H1 (cell line): ENCODE results near the gene ZNF23. TPM values are rescaled to one million over a fixed set of nuclear protein-coding genes. Genes with fewer than 3 reads are reported as not detected.

Source experiments
- CTCF ChIA-PET: fragments of 300-600 bp; sonication (Branson Sonifier 250); formaldehyde crosslinking; loops from one replicate; lab custom pipeline; 2021; ENCODE audit not compliant: partially characterized antibody; lab: Charles Lee
- POLR2A ChIA-PET: fragments of 300-600 bp; sonication (Branson Sonifier 250); formaldehyde crosslinking; loops from one replicate; lab custom pipeline; 2021; ENCODE audit warnings: inconsistent platforms; ENCODE audit not compliant: partially characterized antibody; lab: Charles Lee
- DNase-seq, 2 experiments: peaks; one replicate each; pipeline versions ENCODE4 v3.0.0 to v3.0.0-alpha.2; 2010 to 2022; ENCODE audit warnings: low spot score in 2 of 2, low read depth in 1 of 2, mixed read lengths in 1 of 2
- FAIRE-seq: peaks from 2 replicates; lab custom pipeline; 2011; peaks lifted over from hg19 to GRCh38; lab: Jason Lieb, UNC
- H2AFZ ChIP-seq: 2 replicates; pipeline ENCODE4 v1.8.1; 2012; ENCODE audit warnings: low read length, inconsistent platforms
- H2AK5ac ChIP-seq: 2 replicates; pipeline ENCODE4 v1.6.1; 2013; ENCODE audit warnings: low read depth, low read length
- H2BK120ac ChIP-seq: replicated peaks from 2 replicates; pipeline ENCODE3; 2013; ENCODE audit warnings: low read depth, low read length, inconsistent platforms
- H2BK12ac ChIP-seq: 2 replicates; pipeline ENCODE4 v1.6.1; 2013; ENCODE audit warnings: low read depth, low read length
- H2BK15ac ChIP-seq: 2 replicates; pipeline ENCODE4 v1.6.1; 2013; ENCODE audit warnings: low read length
- H2BK20ac ChIP-seq: 2 replicates; pipeline ENCODE4 v1.6.1; 2013; ENCODE audit warnings: low read length
- H2BK5ac ChIP-seq: 2 replicates; pipeline ENCODE4 v1.6.1; 2013; ENCODE audit warnings: low read depth, low read length
- H3K14ac ChIP-seq: 2 replicates; pipeline ENCODE4 v1.6.1; 2013; ENCODE audit warnings: inconsistent platforms; ENCODE audit not compliant: insufficient read length
- H3K18ac ChIP-seq: 2 replicates; pipeline ENCODE4 v1.6.1; 2013; ENCODE audit warnings: low read length; ENCODE audit errors: extremely low read depth
- H3K23ac ChIP-seq: 2 replicates; pipeline ENCODE4 v1.6.1; 2013; ENCODE audit warnings: inconsistent platforms; ENCODE audit not compliant: insufficient read length
- H3K23me2 ChIP-seq: 2 replicates; pipeline ENCODE4 v1.6.1; 2013; ENCODE audit warnings: low read depth, low read length
- H3K27ac ChIP-seq: 2 replicates; pipeline ENCODE4 v1.6.1; 2011; ENCODE audit warnings: low read depth, low read length, inconsistent platforms
- H3K27me3 ChIP-seq, 4 experiments: replicated peaks in 1 of 4; 1 replicate in 1 of 4; 2 replicates in 3 of 4; pipeline versions ENCODE4 v1.6.1 to v1.8.1; 2011 to 2013; ENCODE audit warnings: low read length in 3 of 4, mild to moderate bottlenecking in 3 of 4, inconsistent platforms in 2 of 4, mixed read lengths in 2 of 4, moderate library complexity in 1 of 4; ENCODE audit not compliant: control insufficient read depth in 3 of 4, insufficient read depth in 3 of 4; ENCODE audit errors: extremely low read depth in 1 of 4
- H3K36me3 ChIP-seq, 4 experiments: 2 replicates each; pipeline versions ENCODE4 v1.6.1 to v1.8.1; 2011 to 2013; ENCODE audit warnings: mild to moderate bottlenecking in 4 of 4, low read length in 3 of 4, moderate library complexity in 2 of 4, control low read depth in 1 of 4, inconsistent platforms in 1 of 4; ENCODE audit not compliant: insufficient read depth in 4 of 4, control insufficient read depth in 2 of 4
- H3K4ac ChIP-seq: replicated peaks from 2 replicates; pipeline ENCODE3; 2013; ENCODE audit warnings: low read length, low read depth, mixed read lengths, inconsistent platforms; ENCODE audit not compliant: insufficient read length
- H3K4me1 ChIP-seq, 4 experiments: replicated peaks in 1 of 4; 1 replicate in 1 of 4; 2 replicates in 3 of 4; pipeline versions ENCODE4 v1.6.1 to v1.8.1; 2011 to 2013; ENCODE audit warnings: low read length in 3 of 4, inconsistent platforms in 2 of 4, mixed read lengths in 1 of 4; ENCODE audit not compliant: insufficient read depth in 4 of 4, control insufficient read depth in 3 of 4
- H3K4me2 ChIP-seq, 2 experiments: 2 replicates each; pipeline versions ENCODE4 v1.6.1 to v1.8.1; 2011 to 2013; ENCODE audit warnings: low read depth in 2 of 2, low read length in 2 of 2, control low read depth in 1 of 2, inconsistent platforms in 1 of 2, mild to moderate bottlenecking in 1 of 2; ENCODE audit not compliant: insufficient read depth in 1 of 2
- H3K4me3 ChIP-seq, 4 experiments: fragments of 200-600, 300-600 bp in 1 of 4; sonication (generic), shearing (Covaris generic), sonication (Bioruptor Twin) in 1 of 4; 2 replicates each; pipeline versions ENCODE4 v1.5.1 to v1.8.1; 2011 to 2016; ENCODE audit warnings: low read length in 4 of 4, low read depth in 3 of 4, control low read depth in 2 of 4, inconsistent platforms in 2 of 4, mild to moderate bottlenecking in 2 of 4, mixed read lengths in 1 of 4, moderate library complexity in 1 of 4; ENCODE audit not compliant: insufficient read depth in 2 of 4; ENCODE audit errors: extremely low read depth in 1 of 4
- H3K56ac ChIP-seq: replicated peaks from 2 replicates; pipeline ENCODE3; 2013; ENCODE audit warnings: low read depth, mild to moderate bottlenecking, mixed read lengths, low read length, inconsistent platforms; ENCODE audit not compliant: insufficient read length
- H3K79me1 ChIP-seq: 2 replicates; pipeline ENCODE4 v1.6.1; 2013; ENCODE audit warnings: low read depth, low read length, control low read depth
- H3K79me2 ChIP-seq, 2 experiments: 2 replicates each; pipeline versions ENCODE4 v1.6.1 to v1.8.1; 2012 to 2013; ENCODE audit warnings: low read length in 2 of 2, mild to moderate bottlenecking in 2 of 2, inconsistent platforms in 1 of 2; ENCODE audit not compliant: insufficient read depth in 2 of 2, control insufficient read depth in 1 of 2
- H3K9ac ChIP-seq, 4 experiments: replicated peaks in 1 of 4; 1 replicate in 1 of 4; 2 replicates in 3 of 4; pipeline versions ENCODE4 v1.6.1 to v1.8.1; 2011 to 2013; ENCODE audit warnings: low read depth in 3 of 4, low read length in 3 of 4, control low read depth in 2 of 4, mild to moderate bottlenecking in 2 of 4, moderate library complexity in 2 of 4, inconsistent platforms in 1 of 4; ENCODE audit errors: extremely low read depth in 1 of 4
- H3K9me3 ChIP-seq, 2 experiments: 2 replicates each; pipeline versions ENCODE4 v1.6.1 to v1.8.1; 2012 to 2013; ENCODE audit warnings: mild to moderate bottlenecking in 2 of 2, moderate library complexity in 2 of 2, control low read depth in 1 of 2, inconsistent platforms in 1 of 2, low read depth in 1 of 2, low read length in 1 of 2, mixed read lengths in 1 of 2; ENCODE audit not compliant: insufficient read depth in 2 of 2
- H4K20me1 ChIP-seq, 2 experiments: replicated peaks in 1 of 2; 2 replicates each; pipeline versions ENCODE3 to v1.8.1; 2011 to 2013; ENCODE audit warnings: inconsistent platforms in 2 of 2, low read length in 2 of 2, mild to moderate bottlenecking in 1 of 2; ENCODE audit not compliant: insufficient read depth in 2 of 2, control insufficient read depth in 1 of 2
- H4K5ac ChIP-seq: 2 replicates; pipeline ENCODE4 v1.6.1; 2013; ENCODE audit warnings: low read length, low read depth, mixed read lengths, inconsistent platforms; ENCODE audit not compliant: insufficient read length
- H4K8ac ChIP-seq: 2 replicates; pipeline ENCODE4 v1.8.0; 2013; ENCODE audit warnings: mild to moderate bottlenecking, moderate library complexity, low read length, inconsistent platforms; ENCODE audit not compliant: insufficient read depth; ENCODE audit errors: extremely low read depth
- H4K91ac ChIP-seq: replicated peaks from 2 replicates; pipeline ENCODE3; 2013; ENCODE audit warnings: low read length, mixed read lengths, inconsistent platforms; ENCODE audit not compliant: insufficient read length
- BRCA1 ChIP-seq: IDR thresholded peaks from 2 replicates; pipeline ENCODE4 v1.6.1; 2012; ENCODE audit warnings: low read depth, low read length, improper control_type of control experiment
- CBX8 ChIP-seq: fragments of 300-800, 300-1000 bp; sonication (generic); IDR thresholded peaks from 2 replicates; pipeline ENCODE4 v1.7.1; 2016; ENCODE audit warnings: low read depth, low read length, borderline replicate concordance
- CEBPB ChIP-seq: IDR thresholded peaks from 2 replicates; pipeline ENCODE4 v1.6.1; 2012; ENCODE audit warnings: low read depth, low read length
- EP300 ChIP-seq, 2 experiments: IDR thresholded peaks; 1 replicate in 1 of 2; 2 replicates in 1 of 2; pipeline ENCODE4 v1.6.1; 2011 to 2012; ENCODE audit warnings: low read depth in 2 of 2, low read length in 2 of 2, mild to moderate bottlenecking in 2 of 2, borderline replicate concordance in 1 of 2, inconsistent platforms in 1 of 2, moderate library complexity in 1 of 2
- MAFK ChIP-seq: IDR thresholded peaks from 2 replicates; pipeline ENCODE4 v1.6.1; 2012; ENCODE audit warnings: low read depth, mild to moderate bottlenecking, improper control_type of control experiment, low read length
- RNF2 ChIP-seq: fragments of 200-900, 300-1000 bp; sonication (generic); IDR thresholded peaks from 2 replicates; pipeline ENCODE4 v1.7.1; 2016; ENCODE audit warnings: borderline replicate concordance, low read depth, mild to moderate bottlenecking, antibody characterized with exemption, low read length; ENCODE audit not compliant: poor library complexity, severe bottlenecking; ENCODE audit errors: missing control alignments
- RXRA ChIP-seq: IDR thresholded peaks from 2 replicates; pipeline ENCODE4 v1.6.1; 2011; ENCODE audit warnings: low read depth, mild to moderate bottlenecking, low read length, moderate library complexity; ENCODE audit not compliant: insufficient read depth
- SRF ChIP-seq: IDR thresholded peaks from 2 replicates; pipeline ENCODE4 v1.6.1; 2011; ENCODE audit warnings: mild to moderate bottlenecking, low read depth, low read length, moderate library complexity
- TBP ChIP-seq: IDR thresholded peaks from 2 replicates; pipeline ENCODE4 v1.6.1; 2011; ENCODE audit warnings: low read depth, low read length, improper control_type of control experiment
- YY1 ChIP-seq: IDR thresholded peaks from 2 replicates; pipeline ENCODE4 v1.6.1; 2011; ENCODE audit warnings: low read depth, mild to moderate bottlenecking, low read length
- ZNF274 ChIP-seq: IDR thresholded peaks from 2 replicates; pipeline ENCODE4 v1.7.0; 2012; ENCODE audit warnings: low read length, borderline replicate concordance; ENCODE audit errors: extremely low read depth
- WGBS, 2 experiments: shearing (Covaris generic) in 1 of 2; methylation state at CpG; one replicate each; pipeline versions ENCODE4 v1.1.6 to v1.1.7; 2013 to 2015; ENCODE audit warnings: low lambda C conversion rate in 2 of 2, mixed read lengths in 2 of 2, inconsistent platforms in 1 of 2, low coverage in 1 of 2, missing lambda C conversion rate in 1 of 2; ENCODE audit not compliant: insufficient replicate concordance in 2 of 2, insufficient coverage in 1 of 2, insufficient read length in 1 of 2; ENCODE audit errors: extremely low coverage in 1 of 2, missing lambda C conversion rate in 1 of 2; 5-methylcytosine and 5-hydroxymethylcytosine counted together
- polyA plus RNA-seq, 7 experiments: library from polyadenylated mRNA; depleted of rRNA in 3 of 7; stranded (reverse) in 5 of 7; unstranded in 2 of 7; fragments of >200 nt in 5 of 7; fragments of 200-250 nt in 2 of 7; gene quantifications; 1 replicate in 5 of 7; 2 replicates in 1 of 7; 4 replicates in 1 of 7; pipeline versions ENCODE4 v1.2.1 to v1.2.3, GENCODE V29; 2011 to 2013; ENCODE audit warnings: missing spikeins in 2 of 7, mixed read lengths in 2 of 7
- total RNA-seq: library from RNA; stranded (reverse); fragmentation: NEBNext Ultra II Directional; extraction: Animal tissue kit (Norgen Biotek cat#: 25700); gene quantifications from 2 replicates; pipeline ENCODE4 v1.2.1, GENCODE V29; 2021
- TF ChIP-seq, protein P1 (sequence below): IDR thresholded peaks from 2 replicates; pipeline ENCODE4 v1.6.1; 2012; ENCODE audit warnings: inconsistent platforms
- TF ChIP-seq, protein P2 (sequence below): IDR thresholded peaks from 2 replicates; pipeline ENCODE4 v1.6.1; 2012; ENCODE audit warnings: inconsistent platforms

The ZNF23 gene
- total and polyA plus RNA-seq, 2 of the 8 experiments (the other 6 are each of a cell fraction or from before 2014, with no cell fraction given) = 2.4 to 10.2 TPM

DNA sequence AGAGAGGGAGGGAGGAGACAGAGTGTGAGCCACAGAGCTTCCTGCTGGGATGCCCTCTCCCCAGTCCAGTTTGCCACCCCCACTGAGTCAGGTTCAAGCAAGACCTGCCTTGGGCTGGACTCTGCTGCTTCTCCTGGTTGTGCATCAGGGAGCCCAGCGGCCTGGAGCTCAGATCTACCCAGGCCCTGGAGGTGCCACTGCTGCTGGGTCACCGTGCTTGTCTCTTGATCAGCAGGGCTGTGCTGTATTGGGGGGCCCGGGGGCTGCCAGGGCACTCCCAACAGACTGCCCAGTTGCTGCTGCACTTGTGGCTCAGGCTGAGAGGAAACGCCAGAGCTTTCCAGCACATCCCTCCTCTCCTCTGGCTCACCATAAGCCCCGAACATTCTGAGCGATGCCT lies 29.1 kb downstream of the ZNF23 start:
- FAIRE-seq = no peak
- no peak overlapping the region for H2BK12ac ChIP-seq
- no peak overlapping the region for H3K9ac ChIP-seq
- H3K27ac ChIP-seq = no peak overlapping the region
- no peak overlapping the region for H2BK15ac ChIP-seq
- H3K23me2 ChIP-seq = no peaks in the 10 kb centered on the region
- H3K27me3 ChIP-seq = 0 out of 7 replicates have a peak, but pooled peaks cover 0 to 3% (median 0%) of the 10 kb centered on the region in 4 experiments
- H3K79me1 ChIP-seq = no peaks in the 10 kb centered on the region
- no peak overlapping the region for H3K4ac ChIP-seq
- ChIA-PET CTCF (interaction anchor here (1.8 to 5.9 kb wide), 4 partner anchors 8 to 178 kb away, joined by 8 to 32 read pairs (median 14); no protein-coding TSS in a partner anchor), POLR2A (no interaction called here)
- no peak overlapping the region for H2BK20ac ChIP-seq
- no peak overlapping the region for H2AK5ac ChIP-seq
- no peak overlapping the region for H3K14ac ChIP-seq
- no peak overlapping the region for H3K4me3 ChIP-seq
- no peaks in the 10 kb centered on the region for H3K9me3 ChIP-seq
- H2BK120ac ChIP-seq = no peak overlapping the region
- H3K18ac ChIP-seq = no peak overlapping the region
- H4K20me1 ChIP-seq = no peaks in the 10 kb centered on the region
- no peak overlapping the region for H3K23ac ChIP-seq
- H4K91ac ChIP-seq = no peak overlapping the region
- no peak overlapping the region for H4K5ac ChIP-seq
- no peaks in the 10 kb centered on the region for H3K79me2 ChIP-seq
- H3K4me2 ChIP-seq = no peak overlapping the region
- no peak overlapping the region for H4K8ac ChIP-seq
- H3K4me1 ChIP-seq = no peaks in the 10 kb centered on the region
- no peaks in the 10 kb centered on the region; a peak in 2 of 8 replicates for H3K36me3 ChIP-seq
- no peak overlapping the region for H3K56ac ChIP-seq
- no peak for DNase-seq
- H2AFZ ChIP-seq = no peak overlapping the region
- 82% methylated on average over 6 of the region's 6 CpGs; no CpG with 5 or more reads in 1 of the 2 experiments for WGBS, 2 experiments
- no peak overlapping the region for H2BK5ac ChIP-seq
- TF ChIP-seq SRF (no peak), RXRA (no peak), CBX8 (no peak), BRCA1 (no peak), EP300 (IDR thresholded peaks at IDR 0.05; ENCODE audit: borderline replicate concordance in 1 of 2, low read depth in 2 of 2, low read length in 2 of 2) (no peak), TBP (no peak), ZNF274 (no peak), MAFK (no peak), YY1 (no peak), CEBPB (no peak), RNF2 (no peak)
- TF ChIP-seq, protein P1, sequence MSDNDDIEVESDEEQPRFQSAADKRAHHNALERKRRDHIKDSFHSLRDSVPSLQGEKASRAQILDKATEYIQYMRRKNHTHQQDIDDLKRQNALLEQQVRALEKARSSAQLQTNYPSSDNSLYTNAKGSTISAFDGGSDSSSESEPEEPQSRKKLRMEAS = no peak
- TF ChIP-seq, protein P2, sequence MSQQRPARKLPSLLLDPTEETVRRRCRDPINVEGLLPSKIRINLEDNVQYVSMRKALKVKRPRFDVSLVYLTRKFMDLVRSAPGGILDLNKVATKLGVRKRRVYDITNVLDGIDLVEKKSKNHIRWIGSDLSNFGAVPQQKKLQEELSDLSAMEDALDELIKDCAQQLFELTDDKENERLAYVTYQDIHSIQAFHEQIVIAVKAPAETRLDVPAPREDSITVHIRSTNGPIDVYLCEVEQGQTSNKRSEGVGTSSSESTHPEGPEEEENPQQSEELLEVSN = no peak
